NCI-H1092 (cell line): Measurements from ENCODE around the gene KCNK16.

Experiments
- DNase-seq: peaks from one replicate; lab custom pipeline; 2025; lab: John Stamatoyannopoulos, UW

The KCNK16 gene

GRCh38 chr6:39322306-39322850, at the start of gene KCNK16:
KCNK16 (minus strand) TSS chr6:39322702; CDS start chr6:39322540, 162 bp downstream.
- DNase-seq, result peak; percentile 33

GRCh38 chr6:39370390-39370789, 47.9 kb upstream of the KCNK16 start:
- no peak for DNase-seq

- no peak for DNase-seq
Measured at GRCh38 chr6:39369987-39370386, 47.5 kb upstream of the KCNK16 start.

- DNase-seq, result no peak
Measured at GRCh38 chr6:39367700-39368099, 45.2 kb upstream of the KCNK16 start.

GRCh38 chr6:39366931-39367618, 44.6 kb upstream of the KCNK16 start:
- DNase-seq, result no peak

DNA sequence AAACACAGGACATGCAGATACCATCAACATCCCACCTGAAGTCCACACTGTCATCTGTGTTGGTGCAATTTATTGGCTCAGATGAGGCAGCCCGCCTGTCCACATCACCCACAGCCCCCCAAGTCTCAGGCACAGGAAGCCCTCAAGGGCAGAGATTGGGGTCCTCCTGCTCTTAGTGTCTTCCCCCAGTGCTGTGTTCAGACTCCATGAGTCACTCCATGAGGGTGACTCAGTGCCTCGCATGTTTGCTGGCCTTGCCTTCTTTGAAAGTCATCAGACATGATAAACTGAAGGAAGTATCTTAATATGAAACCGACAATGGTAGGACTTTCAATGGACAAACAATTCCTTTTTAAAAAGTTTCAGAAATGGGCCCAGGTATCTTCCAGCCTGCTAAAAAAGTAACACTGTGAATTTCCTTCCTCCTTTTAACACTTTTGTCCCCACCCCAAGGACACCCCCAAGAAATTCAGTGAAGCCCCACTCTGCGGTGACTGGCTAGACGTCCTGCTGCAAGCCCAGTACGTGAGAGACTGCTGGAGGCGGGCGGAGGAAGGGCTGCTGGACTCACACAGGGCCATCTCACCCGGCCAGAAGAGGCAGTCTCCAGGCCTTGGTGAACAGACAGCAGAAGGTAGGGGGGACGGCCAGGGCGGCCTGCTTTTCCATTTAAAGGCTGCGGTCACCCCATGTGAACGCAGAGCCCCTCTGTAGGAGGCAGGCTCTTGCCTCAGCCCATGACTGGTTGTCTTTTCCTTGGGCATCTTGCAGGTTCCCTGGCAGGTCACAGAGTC, 43.0 kb upstream of the KCNK16 start:
- no peak for DNase-seq

- DNase-seq, result no peak
Measured at GRCh38 chr6:39363280-39363679, 40.8 kb upstream of the KCNK16 start.

GRCh38 chr6:39362487-39362865, 40.0 kb upstream of the KCNK16 start:
- no peak for DNase-seq

DNA sequence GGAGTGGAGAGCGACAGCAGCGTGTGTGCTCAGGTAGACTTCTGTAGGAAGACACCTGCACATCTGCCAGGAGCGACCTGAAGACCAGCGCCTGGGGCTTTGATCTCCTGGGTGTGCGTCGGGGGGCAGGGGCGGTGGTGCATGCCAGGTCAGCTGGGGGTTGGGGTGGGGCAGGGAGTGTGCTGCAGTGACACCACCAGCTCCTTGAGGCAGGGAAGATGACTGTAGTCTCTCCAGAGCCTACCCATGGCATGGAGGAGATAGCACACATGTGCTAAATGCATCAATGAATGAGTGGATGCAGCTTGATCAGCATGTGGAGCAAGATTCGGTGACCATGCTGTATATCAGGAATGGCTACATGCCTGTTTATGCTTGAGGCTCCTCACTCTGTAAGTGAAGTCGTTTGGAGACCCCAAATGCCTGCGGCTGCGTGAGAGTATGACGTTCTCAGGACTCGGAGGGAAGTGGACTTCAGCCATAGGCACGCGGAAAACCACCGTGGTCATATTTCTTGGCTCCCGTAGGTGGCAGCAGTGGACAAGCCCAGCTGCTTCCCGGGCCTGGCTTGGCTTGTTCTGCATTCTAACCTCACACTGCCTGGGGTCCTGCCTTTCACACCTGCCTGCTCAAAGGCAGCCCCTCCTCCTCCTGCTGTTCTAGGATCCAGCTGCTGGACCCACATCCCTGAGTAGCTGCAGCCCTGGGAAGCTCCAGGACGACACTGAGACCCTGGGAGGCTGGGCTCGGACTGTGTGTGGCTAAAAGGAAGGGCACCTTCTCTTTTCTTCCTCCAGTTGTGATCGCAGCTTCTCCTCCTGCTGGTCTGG, 39.4 kb upstream of the KCNK16 start:
- DNase-seq, result peak; percentile 70

DNA sequence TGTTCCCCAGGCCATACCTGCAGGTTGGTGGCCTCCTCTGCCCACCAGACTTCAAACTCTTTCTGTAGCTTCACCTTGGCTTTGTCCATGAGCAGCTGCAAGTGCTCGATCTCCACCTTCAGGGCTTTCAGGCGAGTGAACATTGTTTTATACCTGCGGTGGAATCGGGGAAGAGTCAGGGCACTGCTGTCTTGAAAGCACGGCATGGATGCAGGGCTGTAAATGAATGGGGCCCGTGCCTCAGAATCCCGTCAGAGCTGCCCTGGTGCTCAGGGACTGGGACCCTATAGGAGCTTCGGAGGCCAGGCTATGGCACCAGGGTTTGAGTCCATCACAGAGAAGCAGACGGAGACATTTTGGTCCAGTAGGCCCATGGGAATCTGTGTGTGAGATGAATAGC, 37.9 kb upstream of the KCNK16 start:
- no peak for DNase-seq

GRCh38 chr6:39357998-39358686, 35.6 kb upstream of the KCNK16 start:
- DNase-seq, result peak; percentile 76

DNA sequence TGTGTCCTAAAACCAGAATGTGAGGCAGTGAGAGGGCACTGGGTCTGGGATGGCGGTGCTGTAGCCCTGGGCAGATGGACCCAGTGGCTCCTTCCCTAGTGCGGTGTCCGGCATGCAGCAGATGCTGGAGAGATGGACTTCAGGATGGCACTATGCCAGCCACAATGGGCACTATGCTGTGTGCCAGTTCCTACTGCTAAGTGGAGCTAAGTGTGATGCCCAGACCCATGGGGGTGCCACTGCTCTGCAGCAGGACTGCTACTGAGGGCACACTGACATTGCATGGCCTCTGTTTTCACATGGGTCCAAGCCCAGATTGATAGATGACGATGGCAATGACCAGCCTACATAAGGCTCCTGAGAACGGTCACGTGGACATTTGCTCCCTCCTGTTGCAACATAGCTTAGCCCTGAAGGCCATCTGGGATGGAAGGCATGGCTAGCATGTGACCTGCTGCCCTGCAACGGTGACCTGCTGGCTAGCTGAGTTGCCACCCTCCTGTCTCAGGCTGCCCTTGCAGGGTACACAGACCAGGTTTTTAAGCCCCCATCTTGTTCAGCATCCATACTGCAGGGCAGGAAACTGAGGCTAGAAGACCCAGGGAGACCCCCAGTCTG, 31.3 kb upstream of the KCNK16 start:
- no peak for DNase-seq

- no peak for DNase-seq
Measured at GRCh38 chr6:39350723-39351505, 28.4 kb upstream of the KCNK16 start.

- DNase-seq, result no peak
Measured at GRCh38 chr6:39348740-39349139, 26.2 kb upstream of the KCNK16 start.

DNA sequence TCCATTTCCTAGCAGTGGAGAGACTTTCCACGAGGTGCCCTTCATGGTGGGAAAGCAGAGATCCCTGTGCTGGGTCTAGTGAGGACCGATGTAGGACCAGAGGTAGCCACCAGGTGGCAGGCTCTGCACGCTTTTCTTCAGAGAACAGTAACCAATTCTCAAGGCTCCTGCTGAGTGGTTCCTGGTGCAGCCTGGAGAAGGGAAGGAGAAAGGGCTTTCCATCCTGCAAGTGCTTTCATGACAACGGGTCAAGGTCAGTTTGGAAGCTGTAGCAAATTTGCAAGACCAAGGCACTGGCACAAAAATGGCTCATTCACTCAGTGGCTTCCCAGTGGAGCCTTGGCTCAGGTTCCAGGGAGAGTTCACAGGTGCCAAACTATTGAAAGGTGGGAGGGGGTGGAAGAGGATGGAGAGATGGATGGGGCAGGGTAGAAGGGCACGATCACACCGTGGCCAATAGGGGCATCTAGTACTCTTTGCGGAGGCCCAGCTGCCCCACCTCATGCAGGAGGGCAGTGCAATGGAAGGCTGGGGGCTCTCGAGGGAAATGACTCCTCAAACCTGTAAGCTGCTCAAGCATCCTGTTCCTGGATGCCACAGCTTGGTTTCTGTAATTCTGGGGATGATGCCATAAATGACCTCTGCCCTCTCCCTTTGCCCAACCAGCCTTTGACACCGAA, 25.5 kb upstream of the KCNK16 start:
- peak; percentile 20 for DNase-seq

GRCh38 chr6:39347206-39347605, 24.7 kb upstream of the KCNK16 start:
- no peak for DNase-seq

GRCh38 chr6:39344821-39345280, 22.3 kb upstream of the KCNK16 start:
- DNase-seq, result no peak

GRCh38 chr6:39343396-39343870, 20.9 kb upstream of the KCNK16 start:
- no peak for DNase-seq

GRCh38 chr6:39342692-39343395, 20.3 kb upstream of the KCNK16 start:
- DNase-seq, result no peak
